Measurements from ENCODE around the gene FBXO47. TPM values are rescaled to one million over a fixed set of nuclear protein-coding genes. Genes with fewer than 3 reads are reported as not detected.

FBXO47 gene
- total RNA-seq, 1 experiment from 2014 or later, result not detected

DNA sequence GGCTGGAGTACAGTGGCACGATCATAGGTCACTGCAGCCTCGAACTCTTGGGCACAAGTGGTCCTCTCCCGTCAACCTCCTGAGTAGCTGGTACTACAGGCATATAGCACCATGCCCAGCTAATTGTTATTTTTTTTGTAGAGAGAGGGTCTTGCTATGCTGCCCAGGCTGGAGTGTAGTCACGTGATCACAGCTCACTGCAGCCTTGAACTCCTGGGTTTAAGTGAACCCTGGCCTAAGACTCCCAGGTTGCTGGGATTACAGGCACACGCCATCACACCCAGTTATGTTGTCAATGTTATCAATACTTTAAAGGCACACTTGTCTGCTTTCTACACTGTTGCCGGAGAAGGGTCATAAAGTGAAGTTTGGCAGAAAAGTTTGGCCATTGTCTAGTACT is 63.8 kb downstream of the FBXO47 start:
- TF ChIP-seq CTCF (IDR thresholded peaks at IDR 0.05; ENCODE audit: unreplicated experiment), result no peak
- Mint-ChIP-seq H3K36me3 (ENCODE audit: insufficient read depth, unreplicated experiment) (peaks cover 87% of the 10 kb centered on the region), H3K9me3 (ENCODE audit: low read depth, unreplicated experiment) (no peaks in the 10 kb centered on the region), H3K4me3 (ENCODE audit: low read depth, unreplicated experiment) (no peak overlapping the region), H3K27me3 (ENCODE audit: unreplicated experiment) (no peaks in the 10 kb centered on the region), H3K4me1 (ENCODE audit: low read depth, unreplicated experiment) (peaks cover 23% of the 10 kb centered on the region), H3K27ac (ENCODE audit: unreplicated experiment) (no peak overlapping the region)
- no peak for DNase-seq
- no TSS peak for BruUV-seq (replicated peaks)
- intact Hi-C loops (cut with micrococcal nuclease; ENCODE audit: unreplicated experiment), result no loop called here
- CTCF ChIA-PET, result interaction anchor here (1.2 kb wide), 2 partner anchors 11 to 32 kb away, joined by 4 read pairs; no protein-coding TSS in a partner anchor

GRCh38 chr17:38900978-38901656 is 66.1 kb downstream of the FBXO47 start:
- intact Hi-C loops (cut with micrococcal nuclease; ENCODE audit: unreplicated experiment), result no loop called here
- peaks cover 87% of the 10 kb centered on the region for H3K36me3 Mint-ChIP-seq (ENCODE audit: insufficient read depth, unreplicated experiment)

GRCh38 chr17:38899421-38899820 is 67.8 kb downstream of the FBXO47 start:
- TF ChIP-seq CTCF (IDR thresholded peaks at IDR 0.05; ENCODE audit: unreplicated experiment), result no peak
- no TSS peak for BruUV-seq (replicated peaks)
- no peak for DNase-seq
- intact Hi-C loops (cut with micrococcal nuclease; ENCODE audit: unreplicated experiment), result no loop called here
- H3K27me3 Mint-ChIP-seq (ENCODE audit: unreplicated experiment), result no peaks in the 10 kb centered on the region
- H3K9me3 Mint-ChIP-seq (ENCODE audit: low read depth, unreplicated experiment), result no peaks in the 10 kb centered on the region
- H3K4me3 Mint-ChIP-seq (ENCODE audit: low read depth, unreplicated experiment), result no peak overlapping the region
- peaks cover 24% of the 10 kb centered on the region for H3K4me1 Mint-ChIP-seq (ENCODE audit: low read depth, unreplicated experiment)
- H3K36me3 Mint-ChIP-seq (ENCODE audit: insufficient read depth, unreplicated experiment), result peaks cover 83% of the 10 kb centered on the region
- H3K27ac Mint-ChIP-seq (ENCODE audit: unreplicated experiment), result no peak overlapping the region
- CTCF ChIA-PET, result interaction anchor here (0.6 to 0.9 kb wide), 2 partner anchors 28 to 182 kb away, joined by 3 read pairs; no protein-coding TSS in a partner anchor

More at GRCh38 chr17:38900978-38901656, 66.1 kb downstream of the FBXO47 start:
- peak overlapping the region; percentile 60 for H3K27ac Mint-ChIP-seq (ENCODE audit: unreplicated experiment)
- no TSS peak for BruUV-seq (replicated peaks)
- CTCF ChIA-PET, result interaction anchor here (1.8 kb wide), 1 partner anchor 31 kb away, joined by 3 read pairs; the partner anchor contains the start of gene LASP1
- H3K27me3 Mint-ChIP-seq (ENCODE audit: unreplicated experiment), result no peaks in the 10 kb centered on the region
- DNase-seq, result peak; percentile 55
- no peak for TF ChIP-seq CTCF (IDR thresholded peaks at IDR 0.05; ENCODE audit: unreplicated experiment)
- peaks cover 24% of the 10 kb centered on the region for H3K4me1 Mint-ChIP-seq (ENCODE audit: low read depth, unreplicated experiment)
- no peak overlapping the region for H3K4me3 Mint-ChIP-seq (ENCODE audit: low read depth, unreplicated experiment)
- H3K9me3 Mint-ChIP-seq (ENCODE audit: low read depth, unreplicated experiment), result no peaks in the 10 kb centered on the region

DNA sequence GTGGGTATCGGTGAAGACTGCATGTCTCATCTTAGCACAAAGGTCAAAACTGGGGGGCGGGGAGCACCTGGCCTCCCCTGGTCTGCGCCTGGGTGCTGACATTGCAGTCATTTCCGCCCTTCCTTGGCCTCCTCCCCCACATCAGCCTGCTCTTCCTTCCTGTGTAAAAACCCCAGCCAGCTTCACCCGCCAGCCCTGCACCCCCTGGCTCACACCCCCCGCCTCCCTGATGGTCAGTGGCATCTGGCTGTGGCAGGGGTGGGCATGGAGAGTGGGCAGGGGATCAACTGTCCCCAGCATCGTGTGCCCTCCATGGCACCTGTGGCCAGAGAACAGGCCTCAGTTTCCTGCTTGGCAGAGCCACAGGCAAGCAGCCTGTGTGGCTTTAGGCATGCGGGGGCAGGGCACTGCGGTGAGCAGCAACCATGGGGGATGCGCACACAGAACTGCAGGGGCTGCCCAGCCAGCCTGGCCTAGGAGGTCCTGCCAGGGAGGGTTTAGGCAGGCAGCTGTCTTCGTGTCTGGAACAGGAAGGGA is 68.3 kb downstream of the FBXO47 start:
- Mint-ChIP-seq H3K27ac (ENCODE audit: unreplicated experiment) (no peak overlapping the region), H3K9me3 (ENCODE audit: low read depth, unreplicated experiment) (no peaks in the 10 kb centered on the region), H3K27me3 (ENCODE audit: unreplicated experiment) (no peaks in the 10 kb centered on the region), H3K36me3 (ENCODE audit: insufficient read depth, unreplicated experiment) (peaks cover 83% of the 10 kb centered on the region), H3K4me1 (ENCODE audit: low read depth, unreplicated experiment) (peaks cover 24% of the 10 kb centered on the region), H3K4me3 (ENCODE audit: low read depth, unreplicated experiment) (no peak overlapping the region)
- intact Hi-C loops (cut with micrococcal nuclease; ENCODE audit: unreplicated experiment), result no loop called here
- no TSS peak for BruUV-seq (replicated peaks)
- CTCF ChIA-PET, result interaction anchor here (0.6 kb wide), 1 partner anchor 183 kb away, joined by 3 read pairs; no protein-coding TSS in a partner anchor
- TF ChIP-seq CTCF (IDR thresholded peaks at IDR 0.05; ENCODE audit: unreplicated experiment), result no peak
- DNase-seq, result no peak
